Measurements from ENCODE around the gene OR2T34. TPM values are rescaled to one million over a fixed set of nuclear protein-coding genes. Genes with fewer than 3 reads are reported as not detected.
A peak's percentile ranks its signal among the peaks of the same experiment; 100 is the strongest.

The OR2T34 gene
- total RNA-seq, 6 donors from 2014 or later, result not detected

DNA sequence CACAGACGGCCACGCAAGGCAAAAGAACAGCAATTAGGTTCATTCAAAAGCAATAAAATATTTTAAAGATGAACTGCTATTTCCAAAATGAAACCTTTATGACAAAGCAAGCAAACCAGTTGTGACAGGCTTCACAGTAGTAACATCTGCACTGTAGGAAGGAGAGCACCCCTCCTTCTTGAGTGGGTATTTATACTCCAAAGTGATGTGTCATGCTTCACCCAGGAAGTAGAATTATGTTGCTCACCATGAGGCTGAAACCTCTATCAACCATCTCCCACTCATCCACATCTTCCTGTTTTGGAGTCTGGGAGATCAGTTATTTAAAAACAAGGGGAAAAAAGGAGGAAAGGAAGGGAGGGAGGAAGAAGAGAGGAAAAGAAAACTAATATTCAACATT lies 22.1 kb upstream of the OR2T34 start:
- TF ChIP-seq POLR2AphosphoS5 (IDR thresholded peaks at IDR 0.05) (no peak), CTCF (IDR thresholded peaks at IDR 0.05) (no peak)
- no peak for DNase-seq
- no peak overlapping the region for H3K27ac ChIP-seq
- no peak overlapping the region for H3K4me3 ChIP-seq
- H3K27me3 ChIP-seq, result no peaks in the 10 kb centered on the region
- H3K4me1 ChIP-seq, result no peaks in the 10 kb centered on the region
- no peaks in the 10 kb centered on the region for H3K36me3 ChIP-seq
- WGBS, 2 donors, result 81 to 87% methylated on average over 2 of the region's 2 CpGs
- ATAC-seq (ENCODE audit: low FRiP score in 2 of 2), result no peak
- no peaks in the 10 kb centered on the region for H3K9me3 ChIP-seq

DNA sequence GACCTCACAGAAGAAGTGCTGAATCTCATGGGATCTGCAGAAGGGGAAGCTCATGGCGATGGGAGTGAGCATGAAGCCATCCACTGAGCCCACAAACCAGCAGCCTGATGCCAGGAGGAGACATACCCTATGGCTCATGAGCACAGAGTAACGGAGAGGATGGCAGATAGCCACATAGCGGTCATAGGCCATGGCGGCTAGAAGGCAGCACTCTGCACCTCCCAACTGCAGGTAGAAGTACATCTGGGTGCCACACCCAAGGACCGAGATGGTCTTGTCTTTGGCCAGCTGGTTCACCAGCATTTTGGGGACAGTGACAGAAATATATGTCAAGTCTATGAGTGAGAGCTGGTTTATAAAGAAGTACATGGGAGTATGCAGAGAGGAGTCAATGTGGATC lies 18.7 kb upstream of the OR2T34 start:
- H3K4me3 ChIP-seq, result no peak overlapping the region
- H3K27me3 ChIP-seq, result no peaks in the 10 kb centered on the region
- DNase-seq (no peak), ATAC-seq (ENCODE audit: low FRiP score in 2 of 2) (no peak)
- H3K27ac ChIP-seq, result no peak overlapping the region
- TF ChIP-seq POLR2A (IDR thresholded peaks at IDR 0.05) (no peak), POLR2AphosphoS5 (IDR thresholded peaks at IDR 0.05) (no peak), EP300 (IDR thresholded peaks at IDR 0.05) (no peak), CTCF (IDR thresholded peaks at IDR 0.05) (no peak)
- no peaks in the 10 kb centered on the region for H3K4me1 ChIP-seq
- H3K36me3 ChIP-seq, result no peaks in the 10 kb centered on the region
- H3K9me3 ChIP-seq, result no peaks in the 10 kb centered on the region
- WGBS, 2 donors, result 81% methylated on average over 4 to 5 of the region's 5 CpGs

DNA sequence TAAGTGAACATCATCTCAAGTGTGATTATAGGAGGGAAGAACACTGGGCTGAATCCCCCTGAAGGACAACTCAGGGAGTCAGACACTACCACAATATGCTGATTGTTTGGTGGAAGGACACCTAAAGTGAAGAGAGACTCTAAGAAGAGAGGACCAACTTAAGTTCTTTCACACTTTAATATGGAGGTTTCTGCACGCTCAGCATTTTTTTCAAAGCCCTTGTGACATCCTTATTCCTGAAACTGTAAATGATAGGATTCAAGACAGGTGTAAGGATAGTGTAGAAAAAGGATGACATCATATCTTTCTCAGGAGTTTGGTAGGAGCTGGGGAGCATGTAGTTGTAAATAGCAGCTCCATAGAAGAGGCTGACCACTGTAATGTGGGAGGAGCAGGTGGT lies 18.1 kb upstream of the OR2T34 start:
- H3K27me3 ChIP-seq, result no peaks in the 10 kb centered on the region

GRCh38 chr1:248590055-248590454 lies 15.5 kb upstream of the OR2T34 start:
- H3K36me3 ChIP-seq, result no peaks in the 10 kb centered on the region
- H3K9me3 ChIP-seq, result no peaks in the 10 kb centered on the region
- H3K27me3 ChIP-seq, result no peaks in the 10 kb centered on the region
- TF ChIP-seq POLR2A (IDR thresholded peaks at IDR 0.05) (no peak), CTCF (IDR thresholded peaks at IDR 0.05) (no peak), EP300 (IDR thresholded peaks at IDR 0.05) (no peak), POLR2AphosphoS5 (IDR thresholded peaks at IDR 0.05) (no peak)
- ATAC-seq (ENCODE audit: low FRiP score in 2 of 2) (no peak), DNase-seq (peak in 1 of 2 donors; percentile 74)
- H3K4me3 ChIP-seq, result no peak overlapping the region
- 92 to 93% methylated on average over 16 to 17 of the region's 17 CpGs for WGBS, 2 donors
- no peak overlapping the region for H3K27ac ChIP-seq
- H3K4me1 ChIP-seq, result no peaks in the 10 kb centered on the region

More for the DNA sequence above, 18.1 kb upstream of the OR2T34 start:
- DNase-seq, result no peak
- Histone ChIP-seq H3K4me3 (no peak overlapping the region), H3K9me3 (no peaks in the 10 kb centered on the region), H3K36me3 (no peaks in the 10 kb centered on the region), H3K4me1 (no peaks in the 10 kb centered on the region), H3K27ac (no peak overlapping the region)
- no peak for ATAC-seq (ENCODE audit: low FRiP score in 2 of 2)
- no peak for TF ChIP-seq POLR2A (IDR thresholded peaks at IDR 0.05)
- no peak for TF ChIP-seq CTCF (IDR thresholded peaks at IDR 0.05)
- no peak for TF ChIP-seq POLR2AphosphoS5 (IDR thresholded peaks at IDR 0.05)
- TF ChIP-seq EP300 (IDR thresholded peaks at IDR 0.05), result no peak
- 78 to 87% methylated on average over 1 of the region's 1 CpG for WGBS, 2 donors

DNA sequence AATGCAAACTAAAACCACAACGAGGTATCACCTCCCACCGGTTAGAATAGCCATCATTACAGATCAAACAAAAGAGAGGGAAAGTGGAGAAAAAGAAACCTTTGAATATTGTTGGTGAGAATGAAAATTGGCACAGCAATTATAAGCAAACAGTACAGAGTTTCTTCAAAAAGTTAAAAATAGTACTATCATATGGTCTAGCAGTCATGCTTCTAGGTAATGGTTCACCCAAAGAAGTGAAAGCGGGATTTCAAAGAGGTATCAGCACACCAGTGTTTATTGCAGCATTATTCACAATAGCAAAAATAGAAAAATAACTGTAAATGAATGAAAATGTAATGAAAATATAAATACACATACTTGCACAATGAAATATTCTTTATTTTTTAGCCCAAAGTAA lies 14.8 kb upstream of the OR2T34 start:
- Histone ChIP-seq H3K4me1 (no peaks in the 10 kb centered on the region), H3K36me3 (no peaks in the 10 kb centered on the region), H3K27me3 (no peaks in the 10 kb centered on the region), H3K9me3 (no peaks in the 10 kb centered on the region), H3K4me3 (no peak overlapping the region), H3K27ac (no peak overlapping the region)
- DNase-seq (no peak), ATAC-seq (ENCODE audit: low FRiP score in 2 of 2) (no peak)
- WGBS, 2 donors, result 80 to 84% methylated on average over 3 of the region's 3 CpGs
- TF ChIP-seq EP300 (IDR thresholded peaks at IDR 0.05) (no peak), POLR2A (IDR thresholded peaks at IDR 0.05) (no peak), CTCF (IDR thresholded peaks at IDR 0.05) (no peak), POLR2AphosphoS5 (IDR thresholded peaks at IDR 0.05) (no peak)

All from upper lobe of left lung (tissue), 6 donors.